ENCODE measurements around the gene COPS8.

Gene COPS8

GRCh38 chr2:237121321-237121720 is 35.6 kb downstream of the COPS8 start:
- Histone ChIP-seq H3K9ac (ENCODE audit: low read length) (no peak overlapping the region), H4K20me1 (ENCODE audit: insufficient read depth, low read length) (no peaks in the 10 kb centered on the region), H3K79me2 (ENCODE audit: low read length) (no peaks in the 10 kb centered on the region), H3K27ac (ENCODE audit: low read length) (no peak overlapping the region), H3K9me3 (ENCODE audit: insufficient read depth, low read length) (no peaks in the 10 kb centered on the region), H3K4me1 (ENCODE audit: low read length) (peaks cover 12% of the 10 kb centered on the region), H2AFZ (ENCODE audit: low read depth, low read length) (no peak overlapping the region), H3K27me3 (ENCODE audit: low read depth, low read length) (no peaks in the 10 kb centered on the region), H3K4me2 (ENCODE audit: low read length) (no peak overlapping the region), H3K4me3 (ENCODE audit: low read length) (no peak overlapping the region), H3K36me3 (replicated peaks; ENCODE audit: low read depth, low read length) (no peaks in the 10 kb centered on the region)
- TF ChIP-seq CTCF (IDR thresholded peaks at IDR 0.05; ENCODE audit: low read depth, low read length) (no peak), EZH2phosphoT487 (IDR thresholded peaks at IDR 0.05; ENCODE audit: low read depth) (no peak)

- Histone ChIP-seq H3K27ac (ENCODE audit: low read length) (no peak overlapping the region), H3K79me2 (ENCODE audit: low read length) (no peaks in the 10 kb centered on the region), H3K9me3 (ENCODE audit: insufficient read depth, low read length) (no peaks in the 10 kb centered on the region), H3K4me2 (ENCODE audit: low read length) (no peak overlapping the region), H3K4me1 (ENCODE audit: low read length) (peaks cover 12% of the 10 kb centered on the region), H2AFZ (ENCODE audit: low read depth, low read length) (no peak overlapping the region), H3K4me3 (ENCODE audit: low read length) (no peak overlapping the region), H3K27me3 (ENCODE audit: low read depth, low read length) (no peaks in the 10 kb centered on the region), H3K36me3 (replicated peaks; ENCODE audit: low read depth, low read length) (no peaks in the 10 kb centered on the region), H4K20me1 (ENCODE audit: insufficient read depth, low read length) (no peaks in the 10 kb centered on the region), H3K9ac (ENCODE audit: low read length) (no peak overlapping the region)
- TF ChIP-seq CTCF (IDR thresholded peaks at IDR 0.05; ENCODE audit: low read depth, low read length) (peak; percentile 42), EZH2phosphoT487 (IDR thresholded peaks at IDR 0.05; ENCODE audit: low read depth) (no peak)
These were observed 36.6 kb downstream of the COPS8 start for GRCh38 chr2:237122214-237122666.

- Histone ChIP-seq H3K27me3 (ENCODE audit: low read depth, low read length) (no peaks in the 10 kb centered on the region), H3K9me3 (ENCODE audit: insufficient read depth, low read length) (no peaks in the 10 kb centered on the region), H2AFZ (ENCODE audit: low read depth, low read length) (no peak overlapping the region), H3K36me3 (replicated peaks; ENCODE audit: low read depth, low read length) (no peaks in the 10 kb centered on the region), H3K27ac (ENCODE audit: low read length) (no peak overlapping the region), H3K4me1 (ENCODE audit: low read length) (no peaks in the 10 kb centered on the region), H3K4me3 (ENCODE audit: low read length) (no peak overlapping the region), H3K79me2 (ENCODE audit: low read length) (no peaks in the 10 kb centered on the region), H4K20me1 (ENCODE audit: insufficient read depth, low read length) (no peaks in the 10 kb centered on the region), H3K4me2 (ENCODE audit: low read length) (no peak overlapping the region), H3K9ac (ENCODE audit: low read length) (no peak overlapping the region)
- TF ChIP-seq EZH2phosphoT487 (IDR thresholded peaks at IDR 0.05; ENCODE audit: low read depth) (no peak), CTCF (IDR thresholded peaks at IDR 0.05; ENCODE audit: low read depth, low read length) (no peak)
These were observed 39.1 kb downstream of the COPS8 start for GRCh38 chr2:237124820-237125219.

GRCh38 chr2:237125967-237126366 is 40.3 kb downstream of the COPS8 start:
- Histone ChIP-seq H3K4me1 (ENCODE audit: low read length) (no peaks in the 10 kb centered on the region), H3K36me3 (replicated peaks; ENCODE audit: low read depth, low read length) (no peaks in the 10 kb centered on the region), H3K9ac (ENCODE audit: low read length) (no peak overlapping the region), H3K4me3 (ENCODE audit: low read length) (no peak overlapping the region), H3K27me3 (ENCODE audit: low read depth, low read length) (no peaks in the 10 kb centered on the region), H4K20me1 (ENCODE audit: insufficient read depth, low read length) (no peaks in the 10 kb centered on the region), H3K79me2 (ENCODE audit: low read length) (no peaks in the 10 kb centered on the region), H3K9me3 (ENCODE audit: insufficient read depth, low read length) (no peaks in the 10 kb centered on the region), H3K27ac (ENCODE audit: low read length) (no peak overlapping the region), H3K4me2 (ENCODE audit: low read length) (no peak overlapping the region), H2AFZ (ENCODE audit: low read depth, low read length) (no peak overlapping the region)
- no peak for TF ChIP-seq EZH2phosphoT487 (IDR thresholded peaks at IDR 0.05; ENCODE audit: low read depth)
- TF ChIP-seq CTCF (IDR thresholded peaks at IDR 0.05; ENCODE audit: low read depth, low read length): no peak
